Kidney (tissue), 14 donors: ENCODE results near the gene NUP85. TPM values are rescaled to one million over a fixed set of nuclear protein-coding genes. Genes with fewer than 3 reads are reported as not detected.
A peak's percentile ranks its signal among the peaks of the same experiment; 100 is the strongest.

ENCODE experiments used
- DNase-seq, 5 donors: peaks; one replicate each; pipeline ENCODE4 v3.0.0-alpha.2; 2013 to 2020
- FAIRE-seq: peaks from 2 replicates; lab custom pipeline; 2012; peaks lifted over from hg19 to GRCh38; lab: Jason Lieb, UNC
- H3K27ac ChIP-seq, 2 donors: one replicate each; pipeline ENCODE4 v1.7.0; 2013; ENCODE audit warnings: low read depth in 2 of 2, low read length in 2 of 2, inconsistent platforms in 1 of 2
- H3K27me3 ChIP-seq: one replicate; pipeline ENCODE4 v1.7.1; 2013; ENCODE audit warnings: low read length, inconsistent platforms; ENCODE audit not compliant: control insufficient read depth, insufficient read depth
- H3K36me3 ChIP-seq, 3 donors: one replicate each; pipeline versions ENCODE4 v1.7.0 to v1.7.1; 2013; ENCODE audit warnings: low read length in 3 of 3, control low read depth in 1 of 3, inconsistent platforms in 1 of 3; ENCODE audit not compliant: insufficient read depth in 3 of 3, control insufficient read depth in 2 of 3
- H3K4me1 ChIP-seq, 3 donors: one replicate each; pipeline versions ENCODE4 v1.7.0 to v1.7.1; 2013; ENCODE audit warnings: low read length in 3 of 3, inconsistent platforms in 1 of 3, low read depth in 1 of 3; ENCODE audit not compliant: control insufficient read depth in 2 of 3, insufficient read depth in 2 of 3
- H3K4me3 ChIP-seq, 3 donors: one replicate each; pipeline versions ENCODE4 v1.7.0 to v1.8.1; 2013; ENCODE audit warnings: low read length in 3 of 3, control low read depth in 1 of 3, inconsistent platforms in 1 of 3
- H3K9ac ChIP-seq, 3 donors: one replicate each; pipeline versions ENCODE4 v1.7.0 to v1.7.1; 2013; ENCODE audit warnings: low read length in 3 of 3, control low read depth in 1 of 3, inconsistent platforms in 1 of 3
- H3K9me3 ChIP-seq, 3 donors: one replicate each; pipeline versions ENCODE4 v1.7.0 to v1.7.1; 2013; ENCODE audit warnings: low read length in 3 of 3, control low read depth in 1 of 3, inconsistent platforms in 1 of 3; ENCODE audit not compliant: control insufficient read depth in 2 of 3, insufficient read depth in 1 of 3
- CTCF ChIP-seq: IDR thresholded peaks from 3 replicates; pipeline ENCODE4 v1.5.1; 2012; ENCODE audit warnings: mild to moderate bottlenecking, moderate library complexity, borderline replicate concordance; ENCODE audit not compliant: insufficient read depth; ENCODE audit errors: extremely low read depth
- intact Hi-C: fragments of 100-400 bp; cut with DNase I; formaldehyde crosslinking; loops from one replicate; pipeline ENCODE4 v1.11.1; 2022
- polyA plus RNA-seq: library from polyadenylated mRNA; stranded (reverse); fragments of 350-450 nt; fragmentation: Illumina TruSeq; extraction: RNeasy Lipid Tissue Mini Kit (QIAGEN cat#74804); gene quantifications from one replicate; pipeline ENCODE4 v1.2.3, GENCODE V29; 2014; ENCODE audit warnings: low read depth, low replicate concordance; ENCODE audit not compliant: insufficient read depth
- total RNA-seq: library from RNA; stranded (reverse); fragmentation: NEBNext Ultra II Directional; extraction: Animal tissue kit (Norgen Biotek cat#: 25700); gene quantifications from one replicate; pipeline ENCODE4 v1.2.1, GENCODE V29; 2021
- donor health status: control.
- donor health status: control.
- donor health status: control.
- donor health status: control.
- donor health status: control.
- donor health status: DM: yes; HTN: yes; CAD: no.
- donor health status: Normal renal cell carcinoma (clear cell type).

NUP85 gene
- total and polyA plus RNA-seq, 2 donors from 2014 or later = 23.9 to 67.1 TPM

- TF ChIP-seq CTCF = no peak
- no peak overlapping the region for H3K9ac ChIP-seq
- intact Hi-C loops = no loop called here
- no peak overlapping the region for H3K27ac ChIP-seq
- no peaks in the 10 kb centered on the region for H3K27me3 ChIP-seq
- FAIRE-seq = no peak
- H3K4me1 ChIP-seq = peaks cover 0 to 2% (median 0%) of the 10 kb centered on the region in 3 donors
- no peak overlapping the region for H3K4me3 ChIP-seq
- no peaks in the 10 kb centered on the region for H3K9me3 ChIP-seq
- peak in 1 of 5 donors; percentile 66 for DNase-seq
- H3K36me3 ChIP-seq = peaks cover 3 to 62% (median 28%) of the 10 kb centered on the region in 3 donors
Measured at GRCh38 chr17:75231741-75232464, 26.4 kb downstream of the NUP85 start.

GRCh38 chr17:75232786-75233185 lies 27.3 kb downstream of the NUP85 start:
- peaks cover 0 to 2% (median 0%) of the 10 kb centered on the region in 3 donors for H3K4me1 ChIP-seq
- H3K9me3 ChIP-seq = no peaks in the 10 kb centered on the region
- no peak overlapping the region for H3K9ac ChIP-seq
- peaks cover 3 to 66% (median 32%) of the 10 kb centered on the region in 3 donors for H3K36me3 ChIP-seq
- H3K27ac ChIP-seq = no peak overlapping the region
- no peak overlapping the region for H3K4me3 ChIP-seq
- DNase-seq (peak in 2 of 5 donors; percentile 25 to 62), FAIRE-seq (no peak)
- intact Hi-C loops = no loop called here
- TF ChIP-seq CTCF = no peak
- H3K27me3 ChIP-seq = no peaks in the 10 kb centered on the region

DNA sequence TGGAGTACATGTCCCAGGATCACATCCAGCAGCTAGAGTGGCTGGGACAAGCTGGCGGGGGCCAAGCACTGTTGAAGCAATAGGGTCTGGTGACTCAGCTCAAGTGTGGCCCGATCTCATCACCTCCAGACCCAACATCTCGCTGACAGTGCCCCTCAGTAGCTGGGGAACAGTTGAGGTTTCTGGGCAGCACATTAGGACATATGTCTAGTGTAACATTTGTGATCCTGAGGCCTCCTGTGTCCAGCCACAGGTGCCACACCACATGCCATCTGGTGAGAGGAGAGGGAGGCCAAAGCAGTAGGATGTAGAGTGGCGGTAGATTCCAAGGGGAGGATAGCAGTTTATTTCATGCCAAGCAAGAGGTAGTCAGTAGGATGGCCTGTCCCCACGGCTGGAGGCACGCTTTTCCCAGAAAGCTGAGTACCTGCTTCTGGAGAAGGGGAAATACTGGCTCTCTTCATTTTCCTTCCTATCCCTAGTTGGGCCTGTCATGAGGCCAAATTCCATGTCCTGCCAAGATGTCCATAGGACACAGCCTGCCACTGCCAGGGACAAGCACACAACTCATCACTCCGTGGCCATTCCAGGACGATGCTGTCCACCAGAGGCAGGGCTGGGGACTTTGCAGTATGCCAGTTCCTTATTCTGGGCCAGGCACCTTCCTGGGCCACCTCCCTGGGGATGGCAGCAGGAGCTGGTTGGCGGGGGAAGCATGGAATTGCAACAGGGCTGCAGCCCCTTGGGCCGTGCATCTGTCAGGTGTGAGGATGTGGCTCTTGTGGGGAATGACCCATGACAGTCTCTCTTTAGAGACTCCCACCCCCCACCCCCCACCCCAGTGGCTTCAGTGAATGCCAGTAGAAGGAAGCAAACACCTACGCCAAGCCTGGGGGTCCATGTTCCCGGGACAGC lies 31.9 kb downstream of the NUP85 start:
- peaks cover 0 to 2% (median 0%) of the 10 kb centered on the region in 3 donors for H3K4me1 ChIP-seq
- H3K9me3 ChIP-seq = no peaks in the 10 kb centered on the region
- peaks cover 5 to 61% (median 38%) of the 10 kb centered on the region in 3 donors for H3K36me3 ChIP-seq
- intact Hi-C loops = no loop called here
- H3K9ac ChIP-seq = no peak overlapping the region
- DNase-seq (peak in 1 of 5 donors; percentile 35), FAIRE-seq (no peak)
- no peaks in the 10 kb centered on the region for H3K27me3 ChIP-seq
- no peak for TF ChIP-seq CTCF
- no peak overlapping the region for H3K27ac ChIP-seq
- no peak overlapping the region for H3K4me3 ChIP-seq
